Measurements from ENCODE around the gene MCUB. TPM values are rescaled to one million over a fixed set of nuclear protein-coding genes. Genes with fewer than 3 reads are reported as not detected.

The MCUB gene
- total and polyA plus RNA-seq, 2 donors (not counting 3 experiments of a cell fraction or from before 2014, with no cell fraction given) = 32.5 to 53.8 TPM

DNA sequence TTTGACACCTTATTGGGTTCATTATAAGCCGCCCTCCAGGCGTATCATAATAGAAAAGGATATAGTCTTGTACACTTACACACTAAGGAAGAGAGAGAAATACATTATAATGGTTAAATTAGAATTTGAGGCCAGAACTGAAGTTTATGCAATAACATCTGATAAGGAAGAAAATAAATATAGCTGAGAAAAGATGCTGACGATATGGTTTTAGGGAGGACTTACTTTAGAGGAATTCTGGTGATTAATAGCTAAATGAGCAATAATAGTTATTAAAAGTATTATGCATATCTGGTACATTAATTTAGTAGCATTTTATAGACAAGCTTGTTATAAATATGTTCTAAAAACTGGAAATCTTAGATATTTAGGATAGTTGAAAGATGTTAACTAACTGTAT lies 12.1 kb downstream of the MCUB start:
- Histone ChIP-seq H3K9ac (replicated peaks; ENCODE audit: extremely low read depth, insufficient read depth, low read length) (no peak overlapping the region), H2AFZ (ENCODE audit: low read depth, low read length) (no peak overlapping the region), H3K79me2 (ENCODE audit: control insufficient read depth, insufficient read depth, low read length) (peaks cover 8% of the 10 kb centered on the region), H4K20me1 (replicated peaks; ENCODE audit: control insufficient read depth, extremely low read depth, insufficient read depth, low read length) (no peaks in the 10 kb centered on the region), H3K9me1 (replicated peaks; ENCODE audit: control insufficient read depth, extremely low read depth, insufficient read depth, low read length) (no peaks in the 10 kb centered on the region), H3K4me2 (ENCODE audit: insufficient read depth, low read length) (no peak overlapping the region), H3K9me3 (replicated peaks; ENCODE audit: control insufficient read depth, insufficient read depth, low read length) (no peaks in the 10 kb centered on the region), H3K27ac (ENCODE audit: insufficient read depth, low read depth, low read length) (no peak overlapping the region), H3K27me3 (ENCODE audit: control insufficient read depth in 2 of 2, insufficient read depth in 2 of 2, low read length in 2 of 2) (no peaks in the 10 kb centered on the region), H3K36me3 (ENCODE audit: control insufficient read depth in 2 of 2, extremely low read depth in 1 of 2, insufficient read depth in 2 of 2, low read length in 2 of 2) (no peaks in the 10 kb centered on the region), H3K4me1 (ENCODE audit: control insufficient read depth, extremely low read depth, insufficient read depth, low read length) (peaks cover 13% of the 10 kb centered on the region), H3K4me3 (replicated peaks in 1 of 3; ENCODE audit: insufficient read depth in 1 of 3, low read depth in 1 of 3, low read length in 3 of 3) (no peak overlapping the region)
- FAIRE-seq (no peak), DNase-seq (ENCODE audit: low read depth, low spot score) (no peak)
- intact Hi-C loops (cut with micrococcal nuclease) (loop anchor here (10.0 kb wide), 1 partner anchor 403 kb away; no protein-coding TSS in a partner anchor), dilution Hi-C loops (cut with MboI; ENCODE audit: extremely low pct_ligation_motif_present, low sequenced_read_pairs) (no loop called here)
- CTCF ChIA-PET = interaction anchor here (1.0 to 1.7 kb wide), 11 partner anchors 9 to 407 kb away, joined by 3 to 6 read pairs (median 3); partner anchors contain the start of gene SEC24B
- TF ChIP-seq JUN (IDR thresholded peaks at IDR 0.05; ENCODE audit: borderline replicate concordance, insufficient read depth, insufficient read length, low read depth) (no peak), POLR2A (IDR thresholded peaks at IDR 0.05; ENCODE audit: low read depth, low read length) (no peak), MYC (IDR thresholded peaks at IDR 0.05; ENCODE audit: low read depth, low read length) (no peak), POLR2AphosphoS5 (IDR thresholded peaks at IDR 0.05; ENCODE audit: insufficient read depth, low read depth, low read length) (no peak), EZH2 (IDR thresholded peaks at IDR 0.05; ENCODE audit: borderline replicate concordance, low read depth, low read length, severe bottlenecking) (no peak), GATA2 (IDR thresholded peaks at IDR 0.05; ENCODE audit: insufficient read depth, insufficient read length, low read depth, low read length) (no peak), FOS (IDR thresholded peaks at IDR 0.05; ENCODE audit: borderline replicate concordance, insufficient read depth, low read length) (no peak)
- TF ChIP-seq, protein P1, sequence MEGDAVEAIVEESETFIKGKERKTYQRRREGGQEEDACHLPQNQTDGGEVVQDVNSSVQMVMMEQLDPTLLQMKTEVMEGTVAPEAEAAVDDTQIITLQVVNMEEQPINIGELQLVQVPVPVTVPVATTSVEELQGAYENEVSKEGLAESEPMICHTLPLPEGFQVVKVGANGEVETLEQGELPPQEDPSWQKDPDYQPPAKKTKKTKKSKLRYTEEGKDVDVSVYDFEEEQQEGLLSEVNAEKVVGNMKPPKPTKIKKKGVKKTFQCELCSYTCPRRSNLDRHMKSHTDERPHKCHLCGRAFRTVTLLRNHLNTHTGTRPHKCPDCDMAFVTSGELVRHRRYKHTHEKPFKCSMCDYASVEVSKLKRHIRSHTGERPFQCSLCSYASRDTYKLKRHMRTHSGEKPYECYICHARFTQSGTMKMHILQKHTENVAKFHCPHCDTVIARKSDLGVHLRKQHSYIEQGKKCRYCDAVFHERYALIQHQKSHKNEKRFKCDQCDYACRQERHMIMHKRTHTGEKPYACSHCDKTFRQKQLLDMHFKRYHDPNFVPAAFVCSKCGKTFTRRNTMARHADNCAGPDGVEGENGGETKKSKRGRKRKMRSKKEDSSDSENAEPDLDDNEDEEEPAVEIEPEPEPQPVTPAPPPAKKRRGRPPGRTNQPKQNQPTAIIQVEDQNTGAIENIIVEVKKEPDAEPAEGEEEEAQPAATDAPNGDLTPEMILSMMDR (IDR thresholded peaks at IDR 0.05; ENCODE audit: extremely low read depth in 1 of 2, insufficient read depth in 1 of 2, low read depth in 1 of 2, low read length in 2 of 2) = no peak
- TF ChIP-seq, protein P2, sequence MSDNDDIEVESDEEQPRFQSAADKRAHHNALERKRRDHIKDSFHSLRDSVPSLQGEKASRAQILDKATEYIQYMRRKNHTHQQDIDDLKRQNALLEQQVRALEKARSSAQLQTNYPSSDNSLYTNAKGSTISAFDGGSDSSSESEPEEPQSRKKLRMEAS (IDR thresholded peaks at IDR 0.05; ENCODE audit: insufficient read depth, insufficient read length) = no peak
- BruUV-seq (replicated peaks) = no TSS peak
- POLR2A ChIA-PET = no interaction called here

All from endothelial cell of umbilical vein (primary cell).